GM10248 (cell line): ENCODE results near the gene ARHGAP23.
A peak's percentile ranks its signal among the peaks of the same experiment; 100 is the strongest.

Experiments used
- CTCF ChIA-PET: fragments of 300-600 bp; sonication (Branson Sonifier 250); formaldehyde crosslinking; extraction: SDS; loops from one replicate; lab custom pipeline; 2021; ENCODE audit warnings: antibody characterized with exemption; lab: Yijun Ruan, JAX
- POLR2A ChIA-PET: fragments of 350-650 bp; sonication (Branson Sonifier 250); formaldehyde crosslinking; extraction: SDS; loops from one replicate; lab custom pipeline; 2020; ENCODE audit warnings: antibody characterized with exemption; lab: Yijun Ruan, JAX
- DNase-seq: peaks from one replicate; pipeline ENCODE4 v3.0.0; 2012; ENCODE audit errors: extremely low spot score
- TF ChIP-seq, protein P1 (sequence below): IDR thresholded peaks from 2 replicates; pipeline ENCODE4 v1.5.1; 2012; ENCODE audit warnings: mild to moderate bottlenecking, low read depth; ENCODE audit errors: extremely low read depth, missing control alignments, control extremely low read depth

ARHGAP23 gene

GRCh38 chr17:38507921-38508569 lies 79.8 kb downstream of the ARHGAP23 start:
- no peak for DNase-seq
- ChIA-PET POLR2A (no interaction called here), CTCF (interaction anchor here (1.0 to 3.1 kb wide), 3 partner anchors 16 to 96 kb away, joined by 3 to 15 read pairs (median 4); no protein-coding TSS in a partner anchor)
- TF ChIP-seq, protein P1, sequence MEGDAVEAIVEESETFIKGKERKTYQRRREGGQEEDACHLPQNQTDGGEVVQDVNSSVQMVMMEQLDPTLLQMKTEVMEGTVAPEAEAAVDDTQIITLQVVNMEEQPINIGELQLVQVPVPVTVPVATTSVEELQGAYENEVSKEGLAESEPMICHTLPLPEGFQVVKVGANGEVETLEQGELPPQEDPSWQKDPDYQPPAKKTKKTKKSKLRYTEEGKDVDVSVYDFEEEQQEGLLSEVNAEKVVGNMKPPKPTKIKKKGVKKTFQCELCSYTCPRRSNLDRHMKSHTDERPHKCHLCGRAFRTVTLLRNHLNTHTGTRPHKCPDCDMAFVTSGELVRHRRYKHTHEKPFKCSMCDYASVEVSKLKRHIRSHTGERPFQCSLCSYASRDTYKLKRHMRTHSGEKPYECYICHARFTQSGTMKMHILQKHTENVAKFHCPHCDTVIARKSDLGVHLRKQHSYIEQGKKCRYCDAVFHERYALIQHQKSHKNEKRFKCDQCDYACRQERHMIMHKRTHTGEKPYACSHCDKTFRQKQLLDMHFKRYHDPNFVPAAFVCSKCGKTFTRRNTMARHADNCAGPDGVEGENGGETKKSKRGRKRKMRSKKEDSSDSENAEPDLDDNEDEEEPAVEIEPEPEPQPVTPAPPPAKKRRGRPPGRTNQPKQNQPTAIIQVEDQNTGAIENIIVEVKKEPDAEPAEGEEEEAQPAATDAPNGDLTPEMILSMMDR: no peak

DNA sequence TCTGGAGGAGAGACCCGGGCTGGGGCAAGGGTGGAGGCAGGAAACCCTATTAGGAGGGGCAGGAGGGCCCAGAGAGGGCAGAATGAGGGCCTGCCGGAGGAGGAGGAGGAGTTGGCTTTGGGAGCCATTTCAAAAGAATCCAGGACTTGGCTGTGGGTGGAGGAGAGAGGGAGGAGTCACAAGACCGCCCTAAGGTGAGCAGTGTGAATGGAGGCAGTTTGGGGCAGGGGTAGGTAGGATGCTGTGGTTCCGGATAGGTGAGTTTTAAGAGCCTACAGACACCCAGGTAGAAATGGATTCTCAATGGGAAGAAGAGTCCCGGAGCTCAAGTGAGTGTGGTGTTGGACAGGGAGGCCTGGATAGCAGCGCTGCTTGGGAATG lies 80.3 kb downstream of the ARHGAP23 start:
- TF ChIP-seq, protein P1: no peak
- ChIA-PET POLR2A (no interaction called here), CTCF (interaction anchor here (1.0 to 3.1 kb wide), 6 partner anchors 16 to 154 kb away, joined by 3 to 15 read pairs (median 4); no protein-coding TSS in a partner anchor)
- no peak for DNase-seq

DNA sequence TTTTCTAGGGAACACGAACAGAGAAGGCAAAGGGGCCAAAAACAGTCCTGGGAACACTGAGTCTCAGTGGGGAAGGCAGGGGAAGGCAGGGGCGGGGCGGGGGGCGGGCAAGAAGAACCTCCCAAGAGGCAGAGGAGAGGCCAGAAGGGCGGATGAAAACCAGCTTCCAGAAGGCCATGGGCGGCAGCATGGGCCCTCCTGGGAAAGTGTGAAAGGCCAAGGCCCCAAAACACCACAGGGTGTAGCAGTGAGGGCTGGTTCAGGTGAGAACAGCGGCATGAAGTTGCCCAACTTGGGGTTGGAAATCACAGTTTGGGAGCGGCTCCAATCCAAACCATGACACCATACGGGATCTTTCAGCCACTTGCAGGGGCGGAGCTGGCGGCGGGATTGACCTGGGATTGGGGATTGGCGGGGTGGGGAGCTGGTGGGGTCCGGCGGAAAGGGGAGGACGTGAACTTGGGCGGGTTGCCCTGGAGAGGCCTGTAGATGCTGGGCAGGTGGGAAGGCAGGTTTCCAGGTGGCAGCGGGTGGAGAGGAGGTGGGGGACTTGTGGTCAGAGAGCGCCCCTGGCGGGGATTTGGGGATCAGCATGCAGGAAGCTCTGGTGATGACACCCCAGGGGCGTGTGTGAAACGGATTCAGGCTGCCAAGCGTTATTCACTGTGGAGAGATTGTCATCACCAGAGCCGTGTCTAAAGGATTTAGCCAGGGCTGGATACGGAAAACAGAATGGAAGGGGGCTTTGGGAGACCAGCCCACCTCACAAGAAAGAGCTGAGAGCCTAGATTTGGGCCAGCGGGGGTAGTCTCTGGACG lies 80.9 kb downstream of the ARHGAP23 start:
- peak; percentile 88 for DNase-seq
- TF ChIP-seq, protein P1: peak; percentile 52
- ChIA-PET CTCF (interaction anchor here (0.6 to 3.1 kb wide), 16 partner anchors 13 to 159 kb away, joined by 3 to 15 read pairs (median 4); no protein-coding TSS in a partner anchor), POLR2A (no interaction called here)

DNA sequence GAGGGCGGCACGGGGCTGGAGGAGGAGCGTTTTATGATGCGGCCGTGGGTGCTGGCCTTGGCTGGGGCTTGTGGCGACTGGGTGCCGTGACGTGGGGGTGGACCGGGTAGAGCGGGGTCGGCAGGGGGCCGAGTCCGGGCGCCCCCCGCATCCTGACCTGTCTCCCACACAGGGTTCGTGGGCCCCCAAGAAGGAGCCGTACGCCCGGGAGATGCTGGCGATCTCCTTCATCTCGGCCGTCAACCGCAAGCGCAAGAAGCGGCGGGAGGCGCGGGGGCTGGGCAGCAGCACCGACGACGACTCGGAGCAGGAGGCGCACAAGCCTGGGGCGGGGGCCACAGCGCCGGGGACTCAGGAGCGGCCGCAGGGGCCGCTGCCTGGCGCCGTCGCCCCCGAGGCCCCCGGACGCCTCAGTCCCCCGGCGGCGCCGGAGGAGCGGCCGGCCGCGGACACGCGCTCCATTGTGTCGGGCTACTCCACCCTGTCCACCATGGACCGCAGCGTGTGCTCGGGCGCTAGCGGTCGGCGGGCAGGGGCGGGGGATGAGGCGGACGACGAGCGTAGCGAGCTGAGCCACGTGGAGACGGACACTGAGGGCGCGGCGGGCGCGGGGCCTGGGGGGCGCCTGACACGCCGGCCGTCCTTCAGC lies 81.6 kb downstream of the ARHGAP23 start:
- CTCF ChIA-PET: interaction anchor here (0.6 to 3.1 kb wide), 14 partner anchors 13 to 158 kb away, joined by 3 to 15 read pairs (median 4); no protein-coding TSS in a partner anchor
- TF ChIP-seq, protein P1: no peak
- peak; percentile 26 for DNase-seq
- POLR2A ChIA-PET: no interaction called here

- ChIA-PET POLR2A (no interaction called here), CTCF (no interaction called here)
- DNase-seq: peak; percentile 46
- TF ChIP-seq, protein P1: no peak
These were observed 82.3 kb downstream of the ARHGAP23 start for GRCh38 chr17:38510421-38511149.
